Measurements from ENCODE around the gene FGF18. TPM values are rescaled to one million over a fixed set of nuclear protein-coding genes. Genes with fewer than 3 reads are reported as not detected.

Gene FGF18
- total and polyA plus RNA-seq, 2 experiments from 2014 or later, result 0.09 TPM; not detected in 1

GRCh38 chr5:171474230-171474813, 54.9 kb downstream of the FGF18 start:
- no peaks in the 10 kb centered on the region for H4K20me1 ChIP-seq (ENCODE audit: insufficient read depth)
- H2AFZ ChIP-seq, result no peak overlapping the region
- H3K27me3 ChIP-seq (replicated peaks; ENCODE audit: insufficient read depth), result peaks cover 9% of the 10 kb centered on the region; the same call in 1 of the 2 replicates
- no peak overlapping the region for H3K4me2 ChIP-seq (ENCODE audit: unreplicated experiment)
- no peaks in the 10 kb centered on the region for H3K9me2 ChIP-seq (ENCODE audit: insufficient read depth)
- in situ Hi-C loops (cut with MboI), result no loop called here
- no peaks in the 10 kb centered on the region for H3K9me3 ChIP-seq (ENCODE audit: low read depth)
- no peak overlapping the region for H3K27ac ChIP-seq
- H3K4me1 ChIP-seq (ENCODE audit: insufficient read depth), result peaks cover 8% of the 10 kb centered on the region
- DNase-seq, result no peak
- TF ChIP-seq EZH2 (IDR thresholded peaks at IDR 0.05; ENCODE audit: insufficient read depth, poor library complexity, severe bottlenecking), result no peak
- no peak for TF ChIP-seq EZH2phosphoT487 (IDR thresholded peaks at IDR 0.05; ENCODE audit: insufficient read depth, low read depth)
- no peak overlapping the region for H3K9ac ChIP-seq
- H3K36me3 ChIP-seq (ENCODE audit: low read depth), result no peaks in the 10 kb centered on the region
- no peaks in the 10 kb centered on the region for H3K79me2 ChIP-seq (ENCODE audit: insufficient read depth)
- WGBS, 2 experiments (ENCODE audit: low coverage in 1 of 2, low lambda C conversion rate in 2 of 2, missing lambda C conversion rate in 2 of 2), result 11 to 15% methylated on average over 16 of the region's 16 CpGs
- no peak overlapping the region for H3K4me3 ChIP-seq
- H3F3A ChIP-seq (ENCODE audit: insufficient read depth), result peaks cover 5% of the 10 kb centered on the region; the same call in 1 of the 2 replicates

DNA sequence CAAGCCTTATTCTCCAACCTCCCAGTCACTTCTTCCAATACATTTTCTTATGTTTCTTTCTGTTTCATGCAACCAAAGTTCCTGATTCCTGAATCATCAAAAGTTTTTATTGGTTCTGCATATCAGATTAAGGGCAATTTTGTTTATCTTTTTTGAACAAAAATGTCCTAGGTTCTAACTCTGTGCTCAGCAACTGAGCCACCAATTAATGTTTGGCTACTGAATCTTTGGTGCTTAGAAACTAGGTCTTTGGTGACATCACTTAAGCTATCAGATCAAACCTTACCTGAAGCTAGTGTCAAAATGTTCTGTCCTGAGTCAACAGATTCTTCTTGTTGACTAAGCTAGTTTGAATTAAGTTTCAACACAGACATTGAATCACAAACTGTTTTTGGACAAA, 56.1 kb downstream of the FGF18 start:
- no peak overlapping the region for H3K4me2 ChIP-seq (ENCODE audit: unreplicated experiment)
- TF ChIP-seq EZH2phosphoT487 (IDR thresholded peaks at IDR 0.05; ENCODE audit: insufficient read depth, low read depth) (no peak), EZH2 (IDR thresholded peaks at IDR 0.05; ENCODE audit: insufficient read depth, poor library complexity, severe bottlenecking) (no peak)
- H3F3A ChIP-seq (ENCODE audit: insufficient read depth), result peaks cover 5% of the 10 kb centered on the region; the same call in 1 of the 2 replicates

GRCh38 chr5:171476701-171477100, 57.3 kb downstream of the FGF18 start:
- in situ Hi-C loops (cut with MboI), result no loop called here

More for the DNA sequence above, 56.1 kb downstream of the FGF18 start:
- DNase-seq, result peak; percentile 36
- Histone ChIP-seq H3K9me3 (ENCODE audit: low read depth) (no peaks in the 10 kb centered on the region), H3K27me3 (replicated peaks; ENCODE audit: insufficient read depth) (peaks cover 9% of the 10 kb centered on the region; the same call in 1 of the 2 replicates), H4K20me1 (ENCODE audit: insufficient read depth) (no peaks in the 10 kb centered on the region), H3K9ac (no peak overlapping the region), H3K36me3 (ENCODE audit: low read depth) (no peaks in the 10 kb centered on the region), H3K9me2 (ENCODE audit: insufficient read depth) (no peaks in the 10 kb centered on the region), H3K4me1 (ENCODE audit: insufficient read depth) (peaks cover 8% of the 10 kb centered on the region), H3K27ac (no peak overlapping the region), H2AFZ (no peak overlapping the region), H3K79me2 (ENCODE audit: insufficient read depth) (no peaks in the 10 kb centered on the region), H3K4me3 (no peak overlapping the region)
- in situ Hi-C loops (cut with MboI), result no loop called here

GRCh38 chr5:171477101-171477500, 57.7 kb downstream of the FGF18 start:
- Histone ChIP-seq H3K36me3 (ENCODE audit: low read depth) (no peaks in the 10 kb centered on the region), H3K9me2 (ENCODE audit: insufficient read depth) (no peaks in the 10 kb centered on the region), H3K27me3 (replicated peaks; ENCODE audit: insufficient read depth) (peaks cover 9% of the 10 kb centered on the region; the same call in 1 of the 2 replicates), H4K20me1 (ENCODE audit: insufficient read depth) (no peaks in the 10 kb centered on the region), H3F3A (ENCODE audit: insufficient read depth) (peaks cover 5% of the 10 kb centered on the region; the same call in 1 of the 2 replicates), H3K4me1 (ENCODE audit: insufficient read depth) (peaks cover 8% of the 10 kb centered on the region), H3K9ac (no peak overlapping the region), H3K4me3 (no peak overlapping the region), H3K9me3 (ENCODE audit: low read depth) (no peaks in the 10 kb centered on the region), H3K27ac (no peak overlapping the region), H2AFZ (no peak overlapping the region), H3K79me2 (ENCODE audit: insufficient read depth) (no peaks in the 10 kb centered on the region), H3K4me2 (ENCODE audit: unreplicated experiment) (no peak overlapping the region)
- 57 to 71% methylated on average over 2 of the region's 2 CpGs for WGBS, 2 experiments (ENCODE audit: low coverage in 1 of 2, low lambda C conversion rate in 2 of 2, missing lambda C conversion rate in 2 of 2)
- TF ChIP-seq EZH2phosphoT487 (IDR thresholded peaks at IDR 0.05; ENCODE audit: insufficient read depth, low read depth), result no peak
- TF ChIP-seq EZH2 (IDR thresholded peaks at IDR 0.05; ENCODE audit: insufficient read depth, poor library complexity, severe bottlenecking), result no peak
- in situ Hi-C loops (cut with MboI), result no loop called here
- no peak for DNase-seq

More at GRCh38 chr5:171476701-171477100, 57.3 kb downstream of the FGF18 start:
- Histone ChIP-seq H3K27me3 (replicated peaks; ENCODE audit: insufficient read depth) (peaks cover 9% of the 10 kb centered on the region; the same call in 1 of the 2 replicates), H3K9ac (no peak overlapping the region), H3K9me2 (ENCODE audit: insufficient read depth) (no peaks in the 10 kb centered on the region), H3K27ac (no peak overlapping the region), H3K79me2 (ENCODE audit: insufficient read depth) (no peaks in the 10 kb centered on the region), H2AFZ (no peak overlapping the region), H4K20me1 (ENCODE audit: insufficient read depth) (no peaks in the 10 kb centered on the region), H3F3A (ENCODE audit: insufficient read depth) (peaks cover 5% of the 10 kb centered on the region; the same call in 1 of the 2 replicates), H3K4me3 (no peak overlapping the region), H3K36me3 (ENCODE audit: low read depth) (no peaks in the 10 kb centered on the region), H3K4me2 (ENCODE audit: unreplicated experiment) (no peak overlapping the region), H3K9me3 (ENCODE audit: low read depth) (no peaks in the 10 kb centered on the region), H3K4me1 (ENCODE audit: insufficient read depth) (peaks cover 8% of the 10 kb centered on the region)
- WGBS, 2 experiments (ENCODE audit: low coverage in 1 of 2, low lambda C conversion rate in 2 of 2, missing lambda C conversion rate in 2 of 2), result 95 to 96% methylated on average over 1 of the region's 1 CpG
- TF ChIP-seq EZH2phosphoT487 (IDR thresholded peaks at IDR 0.05; ENCODE audit: insufficient read depth, low read depth) (no peak), EZH2 (IDR thresholded peaks at IDR 0.05; ENCODE audit: insufficient read depth, poor library complexity, severe bottlenecking) (no peak)
- DNase-seq, result no peak

Measured in GM23248 (cell line).